GM18868 (cell line): ENCODE measurements around the gene HYI.
"Not testable (repeated sequence)": the region's sequence is repeated elsewhere in the genome, so short reads cannot be mapped to it uniquely, and the experiment has no call there.

Experiments
- ATAC-seq: cut with Tn5 transposase; IDR thresholded peaks from one replicate; pipeline ENCODE4 v1.9.1; 2021; ENCODE audit warnings: mild to moderate bottlenecking, moderate library complexity; ENCODE audit not compliant: unreplicated experiment

HYI gene

GRCh38 chr1:43453442-43454269 is at the start of gene HYI:
TSS of gene HYI (minus strand) at chr1:43453931. CDS start at chr1:43453793, 138 bp downstream.
- no peak for ATAC-seq

- not testable (repeated sequence) for ATAC-seq
These were observed 48.1 kb upstream of the HYI start for GRCh38 chr1:43501806-43502205.

GRCh38 chr1:43499898-43500297 is 46.2 kb upstream of the HYI start:
- no peak for ATAC-seq

GRCh38 chr1:43495204-43495603 is 41.5 kb upstream of the HYI start:
- no peak for ATAC-seq

GRCh38 chr1:43493661-43494450 is 40.1 kb upstream of the HYI start:
- ATAC-seq = no peak

- ATAC-seq = no peak
These were observed 39.1 kb upstream of the HYI start for GRCh38 chr1:43492826-43493225.

- no peak for ATAC-seq
These were observed 37.3 kb upstream of the HYI start for GRCh38 chr1:43491061-43491460.

- no peak for ATAC-seq
These were observed 34.4 kb upstream of the HYI start for GRCh38 chr1:43488165-43488564.

- ATAC-seq = no peak
These were observed 30.6 kb upstream of the HYI start for GRCh38 chr1:43484367-43484766.

- ATAC-seq = no peak
These were observed 28.5 kb upstream of the HYI start for GRCh38 chr1:43482215-43482614.

GRCh38 chr1:43481491-43481890 is 27.8 kb upstream of the HYI start:
- no peak for ATAC-seq

GRCh38 chr1:43479414-43479813 is 25.7 kb upstream of the HYI start:
- no peak for ATAC-seq

GRCh38 chr1:43477716-43478115 is 24.0 kb upstream of the HYI start:
- ATAC-seq = no peak

- ATAC-seq = not testable (repeated sequence)
These were observed 22.1 kb upstream of the HYI start for GRCh38 chr1:43475611-43476401.

- ATAC-seq = no peak
These were observed 19.7 kb upstream of the HYI start for GRCh38 chr1:43473463-43473862.

GRCh38 chr1:43472463-43473151 is 18.9 kb upstream of the HYI start:
- ATAC-seq = not testable (repeated sequence)

- ATAC-seq = no peak
These were observed 18.3 kb upstream of the HYI start for GRCh38 chr1:43472087-43472462.

GRCh38 chr1:43469932-43470331 is 16.2 kb upstream of the HYI start:
- ATAC-seq = no peak

GRCh38 chr1:43468414-43468813 is 14.7 kb upstream of the HYI start:
- ATAC-seq = no peak

- ATAC-seq = no peak
These were observed 12.7 kb upstream of the HYI start for GRCh38 chr1:43466403-43466802.
